GM20431 (cell line): Measurements from ENCODE around the gene B3GNT7.

ENCODE experiments used
- in situ Hi-C: fragments of 300-500 bp; cut with MseI, MboI; formaldehyde crosslinking; loops from one replicate; pipeline ENCODE4 v1.15.0; 2020; ENCODE audit warnings: low sequenced_read_pairs; ENCODE audit not compliant: unreplicated experiment

Gene B3GNT7

GRCh38 chr2:231382116-231382515 lies 13.4 kb upstream of the B3GNT7 start:
- in situ Hi-C loops = no loop called here

GRCh38 chr2:231383416-231384108 lies 11.9 kb upstream of the B3GNT7 start:
- in situ Hi-C loops = no loop called here

GRCh38 chr2:231384109-231384435 lies 11.4 kb upstream of the B3GNT7 start:
- in situ Hi-C loops = no loop called here

DNA sequence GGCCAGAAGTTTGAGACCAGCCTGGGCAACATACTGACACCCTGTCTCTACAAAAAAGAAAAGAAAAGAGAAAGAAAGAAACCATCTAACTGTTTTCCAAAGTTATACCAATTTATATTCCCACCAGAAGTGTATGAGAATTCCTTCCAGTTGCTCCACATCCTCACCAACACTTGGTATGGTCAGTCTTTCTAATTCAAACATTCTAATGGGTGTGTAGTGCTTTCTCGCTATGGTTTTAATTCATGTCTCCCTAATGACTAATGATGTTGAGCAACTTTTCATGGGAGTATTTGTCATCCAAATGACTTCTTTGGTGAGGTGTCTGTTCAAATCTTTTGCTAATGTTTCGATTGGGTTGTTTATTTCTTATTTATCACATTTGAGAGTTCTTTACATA lies 10.5 kb upstream of the B3GNT7 start:
- in situ Hi-C loops = no loop called here

DNA sequence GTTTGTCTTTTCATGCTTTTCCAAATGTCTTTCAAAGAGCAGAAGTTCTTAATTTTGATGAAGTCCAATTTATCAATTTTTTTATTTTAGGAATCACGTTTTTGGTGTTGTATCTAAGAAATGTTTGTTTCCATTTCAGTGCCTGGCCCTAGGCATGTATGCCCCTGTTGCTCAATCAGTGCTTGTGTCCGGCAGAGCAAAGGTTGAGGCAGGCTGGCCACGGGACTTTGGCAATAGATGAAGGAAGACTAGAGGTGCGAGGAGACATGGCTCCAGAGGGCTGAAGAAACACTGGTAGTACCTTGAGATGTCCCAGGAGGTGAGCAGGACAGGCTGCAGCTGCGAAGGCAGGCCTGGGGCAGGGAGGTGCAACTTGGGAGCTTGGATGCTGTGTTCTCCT lies 10.1 kb upstream of the B3GNT7 start:
- in situ Hi-C loops = no loop called here

GRCh38 chr2:231386446-231386845 lies 9.1 kb upstream of the B3GNT7 start:
- in situ Hi-C loops = no loop called here

- in situ Hi-C loops = no loop called here
Observed at GRCh38 chr2:231387904-231388724, 7.4 kb upstream of the B3GNT7 start.

DNA sequence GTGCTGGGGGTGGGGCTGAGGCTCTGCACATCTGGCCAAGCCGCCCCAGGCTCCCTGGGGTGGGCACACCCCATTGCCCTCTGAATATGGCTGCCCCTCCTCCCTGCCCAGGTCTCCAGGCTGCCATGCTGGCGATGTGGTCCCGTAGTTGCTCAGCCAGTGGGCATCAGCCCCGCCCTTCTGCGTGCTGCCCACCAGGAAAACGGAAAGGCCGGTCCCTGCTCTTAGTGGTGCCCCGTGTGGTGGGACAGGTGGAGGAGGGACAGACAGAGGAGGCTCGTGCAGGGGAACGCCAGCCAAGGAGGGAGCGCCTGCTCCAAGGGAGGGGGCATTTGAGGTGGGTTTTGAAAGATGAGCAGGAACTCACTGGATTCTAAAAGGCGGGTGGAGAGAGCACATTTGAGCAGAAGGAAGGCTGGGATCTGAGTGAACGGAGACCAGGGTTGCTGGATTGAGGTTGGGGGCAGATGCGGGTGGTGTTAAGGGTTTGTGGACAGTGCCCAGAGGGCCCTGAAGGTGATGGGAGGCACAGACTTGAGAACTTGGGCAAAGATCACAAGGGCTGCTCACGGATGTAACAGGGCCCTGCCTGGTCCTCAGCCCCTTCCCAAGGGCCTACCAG lies 6.7 kb upstream of the B3GNT7 start:
- in situ Hi-C loops = no loop called here

GRCh38 chr2:231390667-231391066 lies 4.8 kb upstream of the B3GNT7 start:
- in situ Hi-C loops = no loop called here

DNA sequence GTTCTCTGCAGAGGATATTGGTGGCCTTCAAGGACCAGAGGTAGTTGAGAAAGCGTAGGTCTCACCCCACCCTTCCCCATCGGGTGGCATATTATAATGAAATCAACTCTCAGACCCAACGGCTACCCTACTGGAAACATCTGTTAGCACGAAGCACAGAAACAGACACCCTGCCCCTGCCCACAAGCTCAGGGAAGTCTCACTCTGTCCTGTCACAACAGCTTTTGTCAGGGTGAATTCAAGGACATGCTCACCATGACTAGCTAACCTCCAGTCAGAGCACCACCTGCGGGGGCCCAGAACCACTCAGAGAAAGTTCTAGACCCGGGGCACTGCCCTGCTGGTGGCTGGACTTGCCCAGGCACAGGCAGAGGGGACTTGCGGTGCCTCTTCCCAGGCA lies 3.5 kb upstream of the B3GNT7 start:
- in situ Hi-C loops = no loop called here

DNA sequence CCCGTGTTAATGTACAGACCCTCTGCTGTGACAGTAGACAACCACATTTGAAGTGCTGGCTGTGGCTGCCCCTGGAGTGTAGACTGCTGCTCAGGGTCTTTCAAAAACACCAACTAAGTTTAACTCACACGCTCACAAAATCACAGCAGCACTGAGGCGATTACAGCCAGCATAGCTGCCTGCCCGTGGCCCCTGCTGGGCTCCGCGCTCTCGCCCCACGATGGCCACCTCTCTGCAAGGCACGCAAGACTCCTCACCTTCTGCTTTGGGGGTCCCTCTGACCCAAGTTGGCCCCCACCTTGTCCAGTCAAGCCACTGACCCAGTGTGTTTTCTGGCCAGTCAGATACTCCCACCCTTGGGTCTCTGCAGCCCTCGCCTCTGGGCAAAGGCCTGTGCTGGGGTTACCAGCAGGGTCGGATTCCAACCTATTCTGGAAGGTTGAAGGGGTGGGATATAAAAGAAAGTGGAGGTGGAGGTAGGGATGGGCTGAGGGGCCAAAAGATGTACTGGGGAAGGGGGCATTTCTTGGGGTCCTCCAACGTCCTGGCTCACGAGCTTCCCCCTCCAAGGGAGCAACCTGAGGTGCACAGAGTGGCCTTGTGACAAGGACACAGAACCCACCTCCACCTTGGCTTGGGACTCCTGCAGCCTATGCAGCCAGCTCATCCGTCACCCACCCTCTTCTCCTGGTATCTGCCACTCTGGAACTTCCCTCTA lies 2.9 kb upstream of the B3GNT7 start:
- in situ Hi-C loops = no loop called here

- in situ Hi-C loops = no loop called here
Observed at GRCh38 chr2:231393149-231394131, 2.1 kb upstream of the B3GNT7 start.

GRCh38 chr2:231394211-231395141 lies 1.0 kb upstream of the B3GNT7 start:
- in situ Hi-C loops = no loop called here

- in situ Hi-C loops = no loop called here
Observed at GRCh38 chr2:231396058-231396821, 730 bp downstream of the B3GNT7 start.

DNA sequence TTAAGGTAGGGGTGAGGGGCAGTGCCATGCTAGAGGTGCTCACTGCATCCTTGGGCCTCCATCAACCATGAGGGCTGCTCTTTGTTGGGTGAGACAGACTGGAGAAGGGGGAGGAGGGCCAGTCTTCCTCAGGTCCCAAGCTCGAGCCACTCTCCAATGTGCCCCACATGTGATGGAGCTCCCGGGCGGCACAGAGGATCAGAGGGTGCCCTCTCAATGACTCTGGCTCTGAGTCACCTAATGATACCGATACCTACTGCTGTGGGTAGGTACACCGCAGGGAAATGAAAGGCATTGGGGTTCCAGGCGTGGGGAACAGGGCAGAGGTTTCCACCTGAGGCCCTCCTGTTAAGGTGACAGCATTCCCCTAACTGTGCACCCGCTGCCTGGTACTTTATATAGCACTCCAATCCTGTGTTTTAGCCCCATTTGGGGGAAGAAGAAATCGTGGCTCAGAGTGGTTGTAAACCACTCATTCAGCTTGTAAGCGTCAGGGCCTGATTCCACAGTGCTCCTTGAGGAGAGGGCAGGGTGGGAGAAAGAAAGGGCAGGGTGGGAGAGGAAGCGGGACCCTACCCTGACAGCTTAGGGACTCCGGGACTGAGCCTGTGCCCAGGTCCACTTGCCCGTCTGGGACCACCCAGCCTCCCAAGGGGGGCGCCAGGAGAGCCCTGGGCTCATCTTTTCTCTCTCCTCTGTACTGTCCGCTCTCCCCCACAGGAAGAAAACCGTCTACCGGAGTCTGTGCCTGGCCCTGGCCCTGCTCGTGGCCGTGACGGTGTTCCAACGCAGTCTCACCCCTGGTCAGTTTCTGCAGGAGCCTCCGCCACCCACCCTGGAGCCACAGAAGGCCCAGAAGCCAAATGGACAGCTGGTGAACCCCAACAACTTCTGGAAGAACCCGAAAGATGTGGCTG lies 1.8 kb downstream of the B3GNT7 start:
- in situ Hi-C loops = no loop called here

DNA sequence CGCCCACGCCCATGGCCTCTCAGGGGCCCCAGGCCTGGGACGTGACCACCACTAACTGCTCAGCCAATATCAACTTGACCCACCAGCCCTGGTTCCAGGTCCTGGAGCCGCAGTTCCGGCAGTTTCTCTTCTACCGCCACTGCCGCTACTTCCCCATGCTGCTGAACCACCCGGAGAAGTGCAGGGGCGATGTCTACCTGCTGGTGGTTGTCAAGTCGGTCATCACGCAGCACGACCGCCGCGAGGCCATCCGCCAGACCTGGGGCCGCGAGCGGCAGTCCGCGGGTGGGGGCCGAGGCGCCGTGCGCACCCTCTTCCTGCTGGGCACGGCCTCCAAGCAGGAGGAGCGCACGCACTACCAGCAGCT lies 2.4 kb downstream of the B3GNT7 start:
- in situ Hi-C loops = no loop called here

GRCh38 chr2:231398585-231398984 lies 3.1 kb downstream of the B3GNT7 start:
- in situ Hi-C loops = no loop called here
